NCI-H748 (cell line): Measurements from ENCODE around the gene TMEM141.
"Not testable (repeated sequence)": the region's sequence is repeated elsewhere in the genome, so short reads cannot be mapped to it uniquely, and the experiment has no call there.

Source experiments
- DNase-seq: peaks from one replicate; lab custom pipeline; 2025; ENCODE audit not compliant: unreplicated experiment; lab: John Stamatoyannopoulos, UW

TMEM141 gene

GRCh38 chr9:136773386-136774044 is 17.6 kb upstream of the TMEM141 start:
- DNase-seq, result no peak

- no peak for DNase-seq
These were observed 16.6 kb upstream of the TMEM141 start for GRCh38 chr9:136774416-136775045.

GRCh38 chr9:136775191-136775590 is 16.0 kb upstream of the TMEM141 start:
- no peak for DNase-seq

GRCh38 chr9:136776947-136777346 is 14.2 kb upstream of the TMEM141 start:
- no peak for DNase-seq

GRCh38 chr9:136777359-136777758 is 13.8 kb upstream of the TMEM141 start:
- no peak for DNase-seq

GRCh38 chr9:136779808-136780207 is 11.3 kb upstream of the TMEM141 start:
- no peak for DNase-seq

GRCh38 chr9:136782452-136782851 is 8.7 kb upstream of the TMEM141 start:
- no peak for DNase-seq

- peak; percentile 70 for DNase-seq
These were observed 6.7 kb upstream of the TMEM141 start for GRCh38 chr9:136784249-136784996.

- no peak for DNase-seq
These were observed 6.2 kb upstream of the TMEM141 start for GRCh38 chr9:136784997-136785361.

GRCh38 chr9:136785565-136786355 is 5.4 kb upstream of the TMEM141 start:
- DNase-seq, result not testable (repeated sequence)

GRCh38 chr9:136786451-136786850 is 4.7 kb upstream of the TMEM141 start:
- DNase-seq, result peak; percentile 31

- DNase-seq, result peak; percentile 54
These were observed 4.2 kb upstream of the TMEM141 start for GRCh38 chr9:136786983-136787382.

- peak; percentile 81 for DNase-seq
These were observed 3.3 kb upstream of the TMEM141 start for GRCh38 chr9:136787690-136788400.

- DNase-seq, result not testable (repeated sequence)
These were observed 2.3 kb upstream of the TMEM141 start for GRCh38 chr9:136788644-136789522.

- DNase-seq, result no peak
These were observed 1.6 kb upstream of the TMEM141 start for GRCh38 chr9:136789523-136789937.

GRCh38 chr9:136791516-136792276 is 552 bp downstream of the TMEM141 start:
- DNase-seq, result peak; percentile 89

DNA sequence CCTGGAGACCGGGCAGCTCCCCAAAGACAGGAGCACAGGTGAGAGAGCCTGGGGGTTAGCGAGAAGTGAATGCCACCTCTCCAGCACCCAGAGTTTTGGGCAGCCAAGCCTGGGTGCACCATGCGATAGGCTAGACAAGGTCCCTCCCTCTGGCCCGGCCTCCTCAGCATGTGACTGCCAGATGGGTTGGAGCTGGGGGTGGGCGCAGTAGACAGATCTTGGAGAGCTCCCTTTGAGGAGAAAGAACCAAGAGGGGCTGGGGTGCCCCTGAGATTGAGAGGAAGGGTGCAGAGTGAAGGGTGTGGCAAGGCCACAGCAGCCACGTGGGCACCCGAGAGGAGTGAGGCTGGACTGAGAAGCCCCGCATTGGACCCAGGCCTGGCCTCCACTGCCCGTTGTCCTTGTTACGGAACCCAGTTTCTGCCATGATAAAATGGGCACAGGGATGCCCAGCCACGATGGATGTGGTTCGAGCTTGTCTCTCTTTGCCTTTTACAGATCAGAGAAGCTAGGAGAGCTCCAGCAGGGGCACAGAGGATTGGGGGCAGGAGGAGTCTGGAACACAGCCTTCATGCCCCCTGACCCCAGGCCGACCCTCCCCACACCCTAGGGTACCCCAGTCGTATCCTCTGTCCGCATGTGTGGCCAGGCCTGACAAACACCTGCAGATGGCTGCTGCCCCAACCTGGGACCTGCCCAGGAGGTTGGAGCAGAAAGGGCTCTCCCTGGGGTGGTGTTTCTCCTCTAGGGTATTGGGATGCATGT is 1.4 kb downstream of the TMEM141 start:
- no peak for DNase-seq
